ENCODE measurements around the gene RPGR. TPM values are rescaled to one million over a fixed set of nuclear protein-coding genes. Genes with fewer than 3 reads are reported as not detected.

RPGR gene
- total and polyA plus RNA-seq, 9 of the 15 experiments (the other 6 are each of a cell fraction or from before 2014, with no cell fraction given) = 2.1 to 7.9 (median 5.7) TPM

GRCh38 chrX:38262715-38263620 is 64.3 kb downstream of the RPGR start (continued):
- no peak for TF ChIP-seq ZNF518B (CRISPR knock-in tag; IDR thresholded peaks at IDR 0.05)
- TF ChIP-seq, protein P1, sequence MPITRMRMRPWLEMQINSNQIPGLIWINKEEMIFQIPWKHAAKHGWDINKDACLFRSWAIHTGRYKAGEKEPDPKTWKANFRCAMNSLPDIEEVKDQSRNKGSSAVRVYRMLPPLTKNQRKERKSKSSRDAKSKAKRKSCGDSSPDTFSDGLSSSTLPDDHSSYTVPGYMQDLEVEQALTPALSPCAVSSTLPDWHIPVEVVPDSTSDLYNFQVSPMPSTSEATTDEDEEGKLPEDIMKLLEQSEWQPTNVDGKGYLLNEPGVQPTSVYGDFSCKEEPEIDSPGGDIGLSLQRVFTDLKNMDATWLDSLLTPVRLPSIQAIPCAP (CRISPR knock-in tag; IDR thresholded peaks at IDR 0.05; ENCODE audit: borderline replicate concordance) = no peak
- no peak for TF ChIP-seq CSDE1 (IDR thresholded peaks at IDR 0.05)
- no peak for TF ChIP-seq ZNF184 (CRISPR knock-in tag; IDR thresholded peaks at IDR 0.05)
